ENCODE data around the gene JAZF1.
"Not testable (repeated sequence)": the region's sequence is repeated elsewhere in the genome, so short reads cannot be mapped to it uniquely, and the experiment has no call there.

Gene JAZF1

GRCh38 chr7:27911920-27912319 is 268.7 kb downstream of the JAZF1 start:
- DNase-seq (ENCODE audit: low read depth in 2 of 2), result no peak

GRCh38 chr7:27910326-27910725 is 270.3 kb downstream of the JAZF1 start:
- no peak for DNase-seq (ENCODE audit: low read depth in 2 of 2)

GRCh38 chr7:27908534-27909165 is 271.9 kb downstream of the JAZF1 start:
- DNase-seq (ENCODE audit: low read depth in 2 of 2), result no peak

- DNase-seq (ENCODE audit: low read depth in 2 of 2), result no peak
These were observed 274.1 kb downstream of the JAZF1 start for GRCh38 chr7:27906385-27907091.

- DNase-seq (ENCODE audit: low read depth in 2 of 2), result no peak
These were observed 274.6 kb downstream of the JAZF1 start for GRCh38 chr7:27905951-27906350.

- peak in 1 of 2 donors; percentile 21 for DNase-seq (ENCODE audit: low read depth in 2 of 2)
These were observed 279.4 kb downstream of the JAZF1 start for GRCh38 chr7:27901028-27901760.

GRCh38 chr7:27900006-27900405 is 280.6 kb downstream of the JAZF1 start:
- DNase-seq (ENCODE audit: low read depth in 2 of 2), result no peak

GRCh38 chr7:27899601-27900000 is 281.0 kb downstream of the JAZF1 start:
- DNase-seq (ENCODE audit: low read depth in 2 of 2), result peak; percentile 4 to 9

- no peak for DNase-seq (ENCODE audit: low read depth in 2 of 2)
These were observed 283.2 kb downstream of the JAZF1 start for GRCh38 chr7:27897441-27897847.

GRCh38 chr7:27897001-27897400 is 283.6 kb downstream of the JAZF1 start:
- no peak for DNase-seq (ENCODE audit: low read depth in 2 of 2)

- no peak for DNase-seq (ENCODE audit: low read depth in 2 of 2)
These were observed 285.0 kb downstream of the JAZF1 start for GRCh38 chr7:27895551-27895950.

- no peak for DNase-seq (ENCODE audit: low read depth in 2 of 2)
These were observed 290.3 kb downstream of the JAZF1 start for GRCh38 chr7:27890205-27890849.

GRCh38 chr7:27889800-27890199 is 290.8 kb downstream of the JAZF1 start:
- DNase-seq (ENCODE audit: low read depth in 2 of 2), result no peak

- DNase-seq (ENCODE audit: low read depth in 2 of 2), result no peak
These were observed 291.9 kb downstream of the JAZF1 start for GRCh38 chr7:27888736-27889135.

GRCh38 chr7:27886710-27887109 is 293.9 kb downstream of the JAZF1 start:
- DNase-seq (ENCODE audit: low read depth in 2 of 2), result not testable (repeated sequence)

GRCh38 chr7:27885652-27886051 is 294.9 kb downstream of the JAZF1 start:
- no peak for DNase-seq (ENCODE audit: low read depth in 2 of 2)

GRCh38 chr7:27883696-27884095 is 296.9 kb downstream of the JAZF1 start:
- no peak for DNase-seq (ENCODE audit: low read depth in 2 of 2)

- DNase-seq (ENCODE audit: low read depth in 2 of 2), result no peak
These were observed 303.8 kb downstream of the JAZF1 start for GRCh38 chr7:27876756-27877155.

GRCh38 chr7:27875832-27876231 is 304.8 kb downstream of the JAZF1 start:
- no peak for DNase-seq (ENCODE audit: low read depth in 2 of 2)

- DNase-seq (ENCODE audit: low read depth in 2 of 2), result no peak
These were observed 305.5 kb downstream of the JAZF1 start for GRCh38 chr7:27875061-27875460.

GRCh38 chr7:27873981-27874957 is 306.3 kb downstream of the JAZF1 start:
- DNase-seq (ENCODE audit: low read depth in 2 of 2), result no peak

Measured in stimulated activated CD8-positive, alpha-beta memory T cell treated with anti-CD3 and anti-CD28 coated beads, Interleukin-15, amount 100 ng/mL, for 4 hours (primary cell).